ENCODE data around the gene GFM2. TPM values are rescaled to one million over a fixed set of nuclear protein-coding genes. Genes with fewer than 3 reads are reported as not detected.
"Not testable (repeated sequence)": the region's sequence is repeated elsewhere in the genome, so short reads cannot be mapped to it uniquely, and the experiment has no call there.

The GFM2 gene
- total and polyA plus RNA-seq, 7 donors: 14.2 to 47.2 (median 26.8) TPM

GRCh38 chr5:74676466-74676865 is 90.5 kb downstream of the GFM2 start:
- not testable (repeated sequence) for H3K4me3 ChIP-seq; H3K36me3 ChIP-seq (ENCODE audit: insufficient read depth in 1 of 2, low read depth in 1 of 2); ATAC-seq; H3K27ac ChIP-seq; H3K27me3 ChIP-seq (ENCODE audit: insufficient read depth in 3 of 3, low read length in 2 of 3); DNase-seq; H3K4me1 ChIP-seq; H3K9me3 ChIP-seq
- WGBS, 3 donors: 89 to 95% (median 94%) methylated on average over 6 of the region's 6 CpGs
- intact Hi-C loops (cut with DNase I): loop anchor here in 1 of 2 donors (10.0 kb wide), 1 partner anchor 588 kb away; no protein-coding TSS in a partner anchor

DNA sequence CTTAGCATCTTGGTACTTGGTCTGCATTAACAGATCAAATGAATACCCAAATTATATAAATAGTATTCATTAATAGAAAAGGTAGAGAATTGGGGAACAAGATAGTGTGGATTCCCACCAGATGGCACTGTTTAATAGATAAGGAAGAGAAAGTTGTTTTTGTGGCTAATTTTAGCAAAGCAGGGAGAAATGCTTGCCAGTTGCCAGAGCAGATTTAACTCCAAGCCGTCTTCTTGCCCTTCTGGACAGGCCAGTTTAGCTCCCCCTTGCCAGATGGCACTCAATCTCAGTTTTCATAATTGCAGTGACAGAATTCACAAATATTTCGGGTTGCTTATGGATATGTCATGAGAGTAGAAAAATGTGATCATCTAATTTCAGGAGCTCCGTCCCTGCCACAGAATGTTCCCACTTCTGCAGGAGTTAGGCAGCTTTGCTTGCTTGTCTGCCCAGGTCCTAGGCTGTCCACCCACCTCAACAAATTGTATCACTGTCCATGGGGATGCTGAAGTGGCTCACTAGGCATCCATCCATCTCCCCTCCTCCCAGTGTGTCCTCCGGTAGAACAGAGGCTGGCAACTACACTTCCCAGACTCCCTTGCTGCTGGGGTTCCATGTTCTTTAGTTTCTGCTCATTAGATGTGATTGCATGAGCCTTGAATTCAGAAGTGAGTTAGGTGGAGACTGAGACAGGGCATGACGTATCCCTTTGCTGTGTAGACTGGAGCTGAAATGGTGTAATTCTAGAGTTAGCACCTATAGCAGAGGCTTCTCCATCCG is 93.7 kb downstream of the GFM2 start:
- TF ChIP-seq, protein P1, sequence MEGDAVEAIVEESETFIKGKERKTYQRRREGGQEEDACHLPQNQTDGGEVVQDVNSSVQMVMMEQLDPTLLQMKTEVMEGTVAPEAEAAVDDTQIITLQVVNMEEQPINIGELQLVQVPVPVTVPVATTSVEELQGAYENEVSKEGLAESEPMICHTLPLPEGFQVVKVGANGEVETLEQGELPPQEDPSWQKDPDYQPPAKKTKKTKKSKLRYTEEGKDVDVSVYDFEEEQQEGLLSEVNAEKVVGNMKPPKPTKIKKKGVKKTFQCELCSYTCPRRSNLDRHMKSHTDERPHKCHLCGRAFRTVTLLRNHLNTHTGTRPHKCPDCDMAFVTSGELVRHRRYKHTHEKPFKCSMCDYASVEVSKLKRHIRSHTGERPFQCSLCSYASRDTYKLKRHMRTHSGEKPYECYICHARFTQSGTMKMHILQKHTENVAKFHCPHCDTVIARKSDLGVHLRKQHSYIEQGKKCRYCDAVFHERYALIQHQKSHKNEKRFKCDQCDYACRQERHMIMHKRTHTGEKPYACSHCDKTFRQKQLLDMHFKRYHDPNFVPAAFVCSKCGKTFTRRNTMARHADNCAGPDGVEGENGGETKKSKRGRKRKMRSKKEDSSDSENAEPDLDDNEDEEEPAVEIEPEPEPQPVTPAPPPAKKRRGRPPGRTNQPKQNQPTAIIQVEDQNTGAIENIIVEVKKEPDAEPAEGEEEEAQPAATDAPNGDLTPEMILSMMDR (IDR thresholded peaks at IDR 0.05): peak; percentile 55
- no peak overlapping the region for H3K27ac ChIP-seq
- 34 to 45% (median 35%) methylated on average over 6 of the region's 6 CpGs for WGBS, 3 donors
- H3K4me3 ChIP-seq: peak overlapping the region; percentile 63
- DNase-seq (no peak), ATAC-seq (peak; percentile 74 to 93 (median 74))
- no peaks in the 10 kb centered on the region for H3K4me1 ChIP-seq
- no peaks in the 10 kb centered on the region for H3K27me3 ChIP-seq (ENCODE audit: insufficient read depth in 3 of 3, low read length in 2 of 3)
- H3K9me3 ChIP-seq: no peaks in the 10 kb centered on the region
- H3K36me3 ChIP-seq (ENCODE audit: insufficient read depth in 1 of 2, low read depth in 1 of 2): no peaks in the 10 kb centered on the region
- intact Hi-C loops (cut with DNase I): loop anchor here (5.0 to 10.0 kb wide), 2 partner anchors 244 to 592 kb away; no protein-coding TSS in a partner anchor

DNA sequence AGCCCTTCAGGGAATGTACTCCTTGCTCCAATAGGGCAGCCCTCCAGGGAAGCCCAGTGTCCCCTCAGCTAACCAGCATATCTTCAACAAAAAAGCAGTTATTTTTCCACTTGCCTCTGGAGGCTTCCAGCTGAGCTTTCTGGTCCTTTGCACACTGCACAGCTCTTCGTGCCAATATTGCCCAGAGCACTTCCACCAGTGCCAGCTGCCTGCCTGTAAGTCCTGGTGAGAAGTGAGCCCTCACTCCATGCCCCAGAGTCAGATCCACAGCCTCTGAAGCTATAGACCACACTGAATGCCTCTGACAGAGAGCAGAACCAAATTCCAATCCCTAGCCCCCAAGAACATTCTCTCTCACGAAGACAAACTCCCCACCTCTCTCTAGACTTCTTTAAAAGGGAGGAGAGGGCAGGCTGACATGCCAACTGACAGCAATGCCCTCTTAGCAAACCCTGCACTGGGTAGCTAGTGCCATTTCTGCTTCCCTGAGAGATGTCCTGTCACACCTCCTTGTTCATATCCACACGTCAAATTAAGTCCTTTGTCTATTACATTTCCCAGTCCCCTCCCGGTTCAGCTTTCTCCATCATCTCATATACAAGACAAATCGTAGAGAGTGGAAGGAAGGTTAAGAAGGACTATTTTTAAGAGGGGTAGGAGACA is 94.6 kb downstream of the GFM2 start:
- ATAC-seq: peak in 1 of 4 donors; percentile 17
- no peaks in the 10 kb centered on the region for H3K36me3 ChIP-seq (ENCODE audit: insufficient read depth in 1 of 2, low read depth in 1 of 2)
- H3K4me3 ChIP-seq: no peak overlapping the region
- no peaks in the 10 kb centered on the region for H3K27me3 ChIP-seq (ENCODE audit: insufficient read depth in 3 of 3, low read length in 2 of 3)
- DNase-seq: no peak
- no peak overlapping the region for H3K27ac ChIP-seq
- intact Hi-C loops (cut with DNase I): loop anchor here (5.0 to 10.0 kb wide), 2 partner anchors 245 to 592 kb away; no protein-coding TSS in a partner anchor
- H3K4me1 ChIP-seq: no peaks in the 10 kb centered on the region
- TF ChIP-seq, protein P1 (IDR thresholded peaks at IDR 0.05): no peak
- no peaks in the 10 kb centered on the region for H3K9me3 ChIP-seq
- 44 to 59% (median 49%) methylated on average over 5 of the region's 5 CpGs for WGBS, 3 donors

Other genes starting within 250 kb of the GFM2 start
- gene ENC1, start 126.4 kb downstream of the GFM2 start, total RNA-seq: 10 to 100 TPM in 2 of 4 donors, 1 to 10 TPM in 2; 2.4 to 28.3 (median 10.6) TPM
- gene ENC1, start 126.4 kb downstream of the GFM2 start, polyA plus RNA-seq: 1 to 10 TPM in 2 of 3 donors, under 1 TPM in 1; 0.58 to 2.8 (median 1.1) TPM
- gene HEXB, start 81.9 kb downstream of the GFM2 start, total RNA-seq: 10 to 100 TPM; 48.1 to 63.3 (median 50.3) TPM
- gene HEXB, start 81.9 kb downstream of the GFM2 start, polyA plus RNA-seq: 10 to 100 TPM; 31.0 to 48.4 (median 43.9) TPM
- gene NSA2, start 132 bp upstream of the GFM2 start, total RNA-seq: 10 to 100 TPM; 43.5 to 71.9 (median 54.2) TPM
- gene NSA2, start 132 bp upstream of the GFM2 start, polyA plus RNA-seq: 10 to 100 TPM; 81.7 to 89.6 (median 88.2) TPM
- under 1 TPM in 2 of 4 donors, not detected in 2; 0.62 to 0.85 TPM for gene FAM169A, start 99.3 kb upstream of the GFM2 start, total RNA-seq
- gene FAM169A, start 99.3 kb upstream of the GFM2 start, polyA plus RNA-seq: under 1 TPM in 2 of 3 donors, not detected in 1; 0.01 to 0.05 TPM